ENCODE measurements around the gene FKBP15. TPM values are rescaled to one million over a fixed set of nuclear protein-coding genes. Genes with fewer than 3 reads are reported as not detected.
"Not testable (repeated sequence)": the region's sequence is repeated elsewhere in the genome, so short reads cannot be mapped to it uniquely, and the experiment has no call there.

The FKBP15 gene
- total RNA-seq, 1 donor from 2014 or later: 17.2 TPM

DNA sequence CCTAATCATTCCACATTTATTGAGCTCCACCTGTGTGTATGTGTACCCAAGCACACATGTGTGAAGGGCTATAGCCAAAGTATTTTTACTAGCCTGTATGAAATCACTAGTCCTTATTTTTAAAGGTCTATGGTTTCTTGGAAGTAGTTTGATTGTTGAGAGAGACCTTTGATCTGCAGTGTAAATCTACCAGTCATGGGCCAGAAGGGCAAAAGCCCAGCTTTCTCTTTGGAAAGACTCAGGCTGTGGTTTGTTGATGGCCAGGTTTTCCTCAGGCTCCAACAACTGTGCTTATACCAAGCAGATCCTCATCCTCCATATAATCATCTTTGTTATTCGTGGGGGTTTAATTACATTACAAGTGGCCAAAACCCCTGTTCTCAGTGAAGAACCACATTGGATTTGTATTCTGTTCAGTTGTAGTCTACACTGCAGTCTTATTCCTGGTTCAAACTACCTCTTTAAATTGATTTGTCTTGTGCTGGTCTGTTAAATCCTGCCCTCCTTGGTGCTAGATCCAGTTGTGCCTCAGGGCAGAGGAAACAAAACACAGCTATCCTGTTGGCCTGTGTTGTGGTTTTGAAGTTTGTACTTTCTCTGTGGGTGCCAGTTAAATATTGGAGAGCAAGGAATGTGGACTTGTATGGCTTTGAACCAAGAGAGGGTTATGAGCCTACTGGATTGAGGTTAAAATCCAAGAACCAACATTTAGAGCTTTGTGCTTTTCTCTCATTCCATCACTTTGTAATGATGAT lies 41.0 kb upstream of the FKBP15 start:
- no peak overlapping the region for H3K4me3 ChIP-seq (ENCODE audit: low read depth, low read length)
- peak; percentile 18 for DNase-seq (ENCODE audit: low read depth)
- no peaks in the 10 kb centered on the region for H3K27me3 ChIP-seq (ENCODE audit: control insufficient read depth, insufficient read depth, low read length)
- TF ChIP-seq, protein P1, sequence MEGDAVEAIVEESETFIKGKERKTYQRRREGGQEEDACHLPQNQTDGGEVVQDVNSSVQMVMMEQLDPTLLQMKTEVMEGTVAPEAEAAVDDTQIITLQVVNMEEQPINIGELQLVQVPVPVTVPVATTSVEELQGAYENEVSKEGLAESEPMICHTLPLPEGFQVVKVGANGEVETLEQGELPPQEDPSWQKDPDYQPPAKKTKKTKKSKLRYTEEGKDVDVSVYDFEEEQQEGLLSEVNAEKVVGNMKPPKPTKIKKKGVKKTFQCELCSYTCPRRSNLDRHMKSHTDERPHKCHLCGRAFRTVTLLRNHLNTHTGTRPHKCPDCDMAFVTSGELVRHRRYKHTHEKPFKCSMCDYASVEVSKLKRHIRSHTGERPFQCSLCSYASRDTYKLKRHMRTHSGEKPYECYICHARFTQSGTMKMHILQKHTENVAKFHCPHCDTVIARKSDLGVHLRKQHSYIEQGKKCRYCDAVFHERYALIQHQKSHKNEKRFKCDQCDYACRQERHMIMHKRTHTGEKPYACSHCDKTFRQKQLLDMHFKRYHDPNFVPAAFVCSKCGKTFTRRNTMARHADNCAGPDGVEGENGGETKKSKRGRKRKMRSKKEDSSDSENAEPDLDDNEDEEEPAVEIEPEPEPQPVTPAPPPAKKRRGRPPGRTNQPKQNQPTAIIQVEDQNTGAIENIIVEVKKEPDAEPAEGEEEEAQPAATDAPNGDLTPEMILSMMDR (IDR thresholded peaks at IDR 0.05; ENCODE audit: insufficient read depth, low read length, poor library complexity, severe bottlenecking): no peak
- no peaks in the 10 kb centered on the region for H3K36me3 ChIP-seq (ENCODE audit: control insufficient read depth, insufficient read depth, low read length)

- Histone ChIP-seq H3K36me3 (ENCODE audit: control insufficient read depth, insufficient read depth, low read length) (no peaks in the 10 kb centered on the region), H3K4me3 (ENCODE audit: low read depth, low read length) (no peak overlapping the region), H3K27me3 (ENCODE audit: control insufficient read depth, insufficient read depth, low read length) (no peaks in the 10 kb centered on the region)
- no peak for DNase-seq (ENCODE audit: low read depth)
- TF ChIP-seq, protein P1 (IDR thresholded peaks at IDR 0.05; ENCODE audit: insufficient read depth, low read length, poor library complexity, severe bottlenecking): no peak
These were observed 37.2 kb upstream of the FKBP15 start for GRCh38 chr9:113258282-113258681.

- TF ChIP-seq, protein P1 (IDR thresholded peaks at IDR 0.05; ENCODE audit: insufficient read depth, low read length, poor library complexity, severe bottlenecking): no peak
- H3K36me3 ChIP-seq (ENCODE audit: control insufficient read depth, insufficient read depth, low read length): no peaks in the 10 kb centered on the region
- no peaks in the 10 kb centered on the region for H3K27me3 ChIP-seq (ENCODE audit: control insufficient read depth, insufficient read depth, low read length)
- no peak for DNase-seq (ENCODE audit: low read depth)
- H3K4me3 ChIP-seq (ENCODE audit: low read depth, low read length): no peak overlapping the region
These were observed 36.8 kb upstream of the FKBP15 start for GRCh38 chr9:113257863-113258262.

DNA sequence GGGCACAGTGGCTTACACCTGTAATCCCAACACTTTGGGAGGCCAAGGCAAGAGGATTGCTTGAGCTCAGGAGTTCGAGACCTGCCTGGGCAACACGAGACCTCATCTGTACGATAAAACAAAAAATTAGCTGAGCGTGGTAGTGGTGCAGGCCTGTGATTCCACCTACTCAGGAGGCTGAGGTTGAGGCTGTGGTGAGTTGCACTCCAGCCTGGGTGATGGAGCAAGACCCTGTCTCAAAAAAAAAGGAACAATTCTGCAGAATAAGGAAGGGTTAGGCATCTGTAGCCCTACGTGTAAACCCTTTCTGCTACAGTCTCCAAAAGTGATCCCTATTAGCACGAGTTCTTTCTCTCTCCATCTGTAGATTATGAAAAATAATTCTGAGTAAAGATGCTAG lies 34.4 kb upstream of the FKBP15 start:
- DNase-seq (ENCODE audit: low read depth): no peak
- TF ChIP-seq, protein P1 (IDR thresholded peaks at IDR 0.05; ENCODE audit: insufficient read depth, low read length, poor library complexity, severe bottlenecking): no peak
- Histone ChIP-seq H3K4me3 (ENCODE audit: low read depth, low read length) (no peak overlapping the region), H3K36me3 (ENCODE audit: control insufficient read depth, insufficient read depth, low read length) (no peaks in the 10 kb centered on the region), H3K27me3 (ENCODE audit: control insufficient read depth, insufficient read depth, low read length) (no peaks in the 10 kb centered on the region)

- no peak for DNase-seq (ENCODE audit: low read depth)
- no peaks in the 10 kb centered on the region for H3K27me3 ChIP-seq (ENCODE audit: control insufficient read depth, insufficient read depth, low read length)
- H3K36me3 ChIP-seq (ENCODE audit: control insufficient read depth, insufficient read depth, low read length): no peaks in the 10 kb centered on the region
- no peak overlapping the region for H3K4me3 ChIP-seq (ENCODE audit: low read depth, low read length)
- TF ChIP-seq, protein P1 (IDR thresholded peaks at IDR 0.05; ENCODE audit: insufficient read depth, low read length, poor library complexity, severe bottlenecking): no peak
These were observed 33.9 kb upstream of the FKBP15 start for GRCh38 chr9:113254991-113255390.

- DNase-seq (ENCODE audit: low read depth): no peak
- Histone ChIP-seq H3K36me3 (ENCODE audit: control insufficient read depth, insufficient read depth, low read length) (no peaks in the 10 kb centered on the region), H3K27me3 (ENCODE audit: control insufficient read depth, insufficient read depth, low read length) (no peaks in the 10 kb centered on the region), H3K4me3 (ENCODE audit: low read depth, low read length) (no peak overlapping the region)
- TF ChIP-seq, protein P1 (IDR thresholded peaks at IDR 0.05; ENCODE audit: insufficient read depth, low read length, poor library complexity, severe bottlenecking): no peak
These were observed 29.7 kb upstream of the FKBP15 start for GRCh38 chr9:113250807-113251206.

- not testable (repeated sequence) for H3K36me3 ChIP-seq (ENCODE audit: control insufficient read depth, insufficient read depth, low read length); H3K27me3 ChIP-seq (ENCODE audit: control insufficient read depth, insufficient read depth, low read length); H3K4me3 ChIP-seq (ENCODE audit: low read depth, low read length); DNase-seq (ENCODE audit: low read depth)
These were observed 28.6 kb upstream of the FKBP15 start for GRCh38 chr9:113249661-113250060.
